ENCODE results near the gene PHF12. TPM values are rescaled to one million over a fixed set of nuclear protein-coding genes. Genes with fewer than 3 reads are reported as not detected.

The PHF12 gene
- total RNA-seq, 1 experiment from 2014 or later = 36.0 TPM

GRCh38 chr17:28985950-28986713 is 34.8 kb upstream of the PHF12 start:
- H3K9me3 ChIP-seq (ENCODE audit: insufficient read depth, low read depth) = no peaks in the 10 kb centered on the region
- H3K79me2 ChIP-seq (ENCODE audit: low read depth) = no peaks in the 10 kb centered on the region
- H3K27me3 ChIP-seq (ENCODE audit: insufficient read depth, low read depth) = peaks cover 24% of the 10 kb centered on the region; the same call in 1 of the 2 replicates
- POLR2A ChIA-PET (ENCODE audit: unreplicated experiment) = no interaction called here
- H3K4me2 ChIP-seq = no peak overlapping the region
- no peaks in the 10 kb centered on the region for H3K4me1 ChIP-seq (replicated peaks; ENCODE audit: insufficient read depth)
- no peak for TF ChIP-seq EZH2 (IDR thresholded peaks at IDR 0.05; ENCODE audit: low read depth)
- no peak for TF ChIP-seq CTCF (conservative IDR thresholded peaks at IDR 0.05)
- H4K20me1 ChIP-seq (ENCODE audit: insufficient read depth) = no peaks in the 10 kb centered on the region
- no peak for DNase-seq
- no TSS peak for BruUV-seq (replicated peaks)
- no peak overlapping the region for H2AFZ ChIP-seq
- no peaks in the 10 kb centered on the region for H3K9me2 ChIP-seq (ENCODE audit: insufficient read depth)
- no peak overlapping the region for H3K4me3 ChIP-seq
- no peaks in the 10 kb centered on the region for H3F3A ChIP-seq (ENCODE audit: insufficient read depth, low read depth)
- H3K27ac ChIP-seq = no peak overlapping the region
- intact Hi-C loops (cut with micrococcal nuclease; ENCODE audit: unreplicated experiment) = no loop called here
- H3K36me3 ChIP-seq (ENCODE audit: low read depth) = no peaks in the 10 kb centered on the region
- CTCF ChIA-PET = no interaction called here

- DNase-seq = no peak
- CTCF ChIA-PET = no interaction called here
- POLR2A ChIA-PET (ENCODE audit: unreplicated experiment) = no interaction called here
- H3F3A ChIP-seq (ENCODE audit: insufficient read depth, low read depth) = no peaks in the 10 kb centered on the region
- H3K4me1 ChIP-seq (replicated peaks; ENCODE audit: insufficient read depth) = no peaks in the 10 kb centered on the region
- peaks cover 29% of the 10 kb centered on the region for H3K27me3 ChIP-seq (ENCODE audit: insufficient read depth, low read depth)
- H4K20me1 ChIP-seq (ENCODE audit: insufficient read depth) = no peaks in the 10 kb centered on the region
- H3K36me3 ChIP-seq (ENCODE audit: low read depth) = no peaks in the 10 kb centered on the region
- no peak overlapping the region for H3K4me3 ChIP-seq
- H3K9me2 ChIP-seq (ENCODE audit: insufficient read depth) = no peaks in the 10 kb centered on the region
- no peak overlapping the region for H2AFZ ChIP-seq
- no peak overlapping the region for H3K27ac ChIP-seq
- intact Hi-C loops (cut with micrococcal nuclease; ENCODE audit: unreplicated experiment) = no loop called here
- BruUV-seq (replicated peaks) = no TSS peak
- TF ChIP-seq EZH2 (IDR thresholded peaks at IDR 0.05; ENCODE audit: low read depth) (no peak), CTCF (conservative IDR thresholded peaks at IDR 0.05) (no peak)
- no peaks in the 10 kb centered on the region for H3K79me2 ChIP-seq (ENCODE audit: low read depth)
- no peak overlapping the region for H3K4me2 ChIP-seq
- H3K9me3 ChIP-seq (ENCODE audit: insufficient read depth, low read depth) = no peaks in the 10 kb centered on the region
Observed at GRCh38 chr17:28983286-28984230, 32.2 kb upstream of the PHF12 start.

GRCh38 chr17:28982131-28982793 is 30.9 kb upstream of the PHF12 start:
- Histone ChIP-seq H3K4me2 (no peak overlapping the region), H3K79me2 (ENCODE audit: low read depth) (no peaks in the 10 kb centered on the region), H3K27ac (no peak overlapping the region), H3K9me2 (ENCODE audit: insufficient read depth) (no peaks in the 10 kb centered on the region), H3F3A (ENCODE audit: insufficient read depth, low read depth) (no peaks in the 10 kb centered on the region), H3K27me3 (ENCODE audit: insufficient read depth, low read depth) (peaks cover 33% of the 10 kb centered on the region), H3K4me3 (no peak overlapping the region), H3K4me1 (replicated peaks; ENCODE audit: insufficient read depth) (no peaks in the 10 kb centered on the region), H3K9me3 (ENCODE audit: insufficient read depth, low read depth) (no peaks in the 10 kb centered on the region), H2AFZ (no peak overlapping the region), H3K36me3 (ENCODE audit: low read depth) (no peaks in the 10 kb centered on the region), H4K20me1 (ENCODE audit: insufficient read depth) (no peaks in the 10 kb centered on the region)
- CTCF ChIA-PET = interaction anchor here (0.6 kb wide), 1 partner anchor 88 kb away, joined by 12 read pairs; no protein-coding TSS in a partner anchor
- DNase-seq = peak in 1 of 2 experiments; percentile 38
- no TSS peak for BruUV-seq (replicated peaks)
- no peak for TF ChIP-seq CTCF (conservative IDR thresholded peaks at IDR 0.05)
- TF ChIP-seq EZH2 (IDR thresholded peaks at IDR 0.05; ENCODE audit: low read depth) = no peak
- POLR2A ChIA-PET (ENCODE audit: unreplicated experiment) = no interaction called here
- intact Hi-C loops (cut with micrococcal nuclease; ENCODE audit: unreplicated experiment) = no loop called here
